ENCODE data around the gene ZNF385B. TPM values are rescaled to one million over a fixed set of nuclear protein-coding genes. Genes with fewer than 3 reads are reported as not detected.

The ZNF385B gene
- total and polyA plus RNA-seq, 4 donors: 13.5 to 70.8 (median 45.2) TPM

DNA sequence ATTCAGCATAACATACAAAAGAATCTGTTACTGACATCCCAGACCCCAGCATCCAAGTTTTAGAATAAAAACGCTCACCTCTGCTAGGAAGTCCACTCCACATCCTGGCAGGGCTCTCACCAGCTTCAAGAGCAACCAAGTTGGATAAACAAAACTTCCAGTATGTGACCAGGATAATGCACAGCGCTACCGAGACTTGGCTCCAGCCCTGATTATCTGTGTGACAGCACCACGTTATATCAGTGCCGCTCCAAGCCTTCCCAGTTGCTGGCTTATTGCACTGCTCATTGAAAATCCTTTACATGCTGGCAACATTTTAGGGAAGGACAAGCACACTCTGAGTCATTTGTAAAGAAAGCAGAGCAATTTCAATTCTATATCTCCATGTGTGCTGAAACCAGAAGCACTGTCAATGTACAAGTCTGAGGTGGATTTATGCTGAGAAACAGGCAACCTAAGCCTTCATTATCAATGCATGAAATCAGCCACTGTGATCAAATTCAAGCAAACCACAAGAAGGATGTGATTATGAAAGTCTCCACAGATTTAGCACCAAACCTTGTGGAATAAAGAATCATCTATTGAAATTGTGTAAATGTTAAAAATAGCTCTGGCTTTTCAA lies 115.7 kb downstream of the ZNF385B start:
- peak overlapping the region in 1 of 2 donors; percentile 3 for H3K27ac ChIP-seq (ENCODE audit: low read depth in 1 of 2, low read length in 1 of 2)
- no peaks in the 10 kb centered on the region for H3K36me3 ChIP-seq (ENCODE audit: control insufficient read depth in 4 of 4, insufficient read depth in 4 of 4, low read length in 4 of 4)
- WGBS, 2 donors: 38 to 62% methylated on average over 5 of the region's 5 CpGs
- no peaks in the 10 kb centered on the region for H3K27me3 ChIP-seq (ENCODE audit: control insufficient read depth in 3 of 3, insufficient read depth in 3 of 3, low read length in 2 of 3)
- H3K9me3 ChIP-seq (ENCODE audit: control insufficient read depth in 4 of 4, insufficient read depth in 3 of 4, low read length in 3 of 4): no peaks in the 10 kb centered on the region
- peaks cover 0 to 56% (median 8%) of the 10 kb centered on the region in 5 donors for H3K4me1 ChIP-seq (ENCODE audit: control insufficient read depth in 5 of 5, insufficient read depth in 5 of 5, low read length in 5 of 5)
- peak; percentile 22 for ATAC-seq (ENCODE audit: insufficient read depth, low FRiP score)
- no peak overlapping the region for H3K9ac ChIP-seq (ENCODE audit: insufficient read depth in 1 of 2, low read length in 2 of 2)
- peak; percentile 57 to 72 (median 65) for DNase-seq
- H3K4me3 ChIP-seq: peak overlapping the region; percentile 6
- TF ChIP-seq, protein P1, sequence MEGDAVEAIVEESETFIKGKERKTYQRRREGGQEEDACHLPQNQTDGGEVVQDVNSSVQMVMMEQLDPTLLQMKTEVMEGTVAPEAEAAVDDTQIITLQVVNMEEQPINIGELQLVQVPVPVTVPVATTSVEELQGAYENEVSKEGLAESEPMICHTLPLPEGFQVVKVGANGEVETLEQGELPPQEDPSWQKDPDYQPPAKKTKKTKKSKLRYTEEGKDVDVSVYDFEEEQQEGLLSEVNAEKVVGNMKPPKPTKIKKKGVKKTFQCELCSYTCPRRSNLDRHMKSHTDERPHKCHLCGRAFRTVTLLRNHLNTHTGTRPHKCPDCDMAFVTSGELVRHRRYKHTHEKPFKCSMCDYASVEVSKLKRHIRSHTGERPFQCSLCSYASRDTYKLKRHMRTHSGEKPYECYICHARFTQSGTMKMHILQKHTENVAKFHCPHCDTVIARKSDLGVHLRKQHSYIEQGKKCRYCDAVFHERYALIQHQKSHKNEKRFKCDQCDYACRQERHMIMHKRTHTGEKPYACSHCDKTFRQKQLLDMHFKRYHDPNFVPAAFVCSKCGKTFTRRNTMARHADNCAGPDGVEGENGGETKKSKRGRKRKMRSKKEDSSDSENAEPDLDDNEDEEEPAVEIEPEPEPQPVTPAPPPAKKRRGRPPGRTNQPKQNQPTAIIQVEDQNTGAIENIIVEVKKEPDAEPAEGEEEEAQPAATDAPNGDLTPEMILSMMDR (IDR thresholded peaks at IDR 0.05; ENCODE audit: control extremely low read depth, extremely low read depth): no peak

DNA sequence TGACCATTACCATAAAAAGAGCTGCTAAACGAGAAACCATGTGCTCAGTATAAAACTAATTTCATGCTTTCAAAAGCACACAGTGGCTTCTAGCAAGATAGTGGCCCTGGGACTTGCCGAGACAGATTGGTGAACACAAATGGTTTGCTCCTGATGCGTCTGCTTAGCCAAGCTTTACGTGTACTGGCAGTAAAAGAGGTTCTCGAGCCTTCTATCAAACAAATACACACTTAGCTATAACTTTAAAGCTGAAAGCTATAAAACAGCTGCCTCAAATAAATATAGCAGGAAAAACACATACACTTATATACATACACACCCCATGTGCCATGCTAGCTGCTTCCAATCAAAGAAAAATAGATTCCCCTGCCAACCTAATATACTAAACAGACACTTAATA lies 117.0 kb downstream of the ZNF385B start:
- no peak overlapping the region for H3K27ac ChIP-seq (ENCODE audit: low read depth in 1 of 2, low read length in 1 of 2)

GRCh38 chr2:179741317-179741716 lies 120.1 kb downstream of the ZNF385B start:
- H3K4me1 ChIP-seq (ENCODE audit: control insufficient read depth in 5 of 5, insufficient read depth in 5 of 5, low read length in 5 of 5): peaks cover 0 to 26% (median 4%) of the 10 kb centered on the region in 5 donors
- no peaks in the 10 kb centered on the region for H3K27me3 ChIP-seq (ENCODE audit: control insufficient read depth in 3 of 3, insufficient read depth in 3 of 3, low read length in 2 of 3)
- TF ChIP-seq, protein P1 (IDR thresholded peaks at IDR 0.05; ENCODE audit: control extremely low read depth, extremely low read depth): no peak
- ATAC-seq (ENCODE audit: insufficient read depth, low FRiP score) (peak; percentile 37), DNase-seq (no peak)
- no peak overlapping the region for H3K4me3 ChIP-seq
- no peak overlapping the region for H3K27ac ChIP-seq (ENCODE audit: low read depth in 1 of 2, low read length in 1 of 2)
- no peak overlapping the region for H3K9ac ChIP-seq (ENCODE audit: insufficient read depth in 1 of 2, low read length in 2 of 2)
- H3K36me3 ChIP-seq (ENCODE audit: control insufficient read depth in 4 of 4, insufficient read depth in 4 of 4, low read length in 4 of 4): no peaks in the 10 kb centered on the region
- no peaks in the 10 kb centered on the region for H3K9me3 ChIP-seq (ENCODE audit: control insufficient read depth in 4 of 4, insufficient read depth in 3 of 4, low read length in 3 of 4)

More for the DNA sequence above, 117.0 kb downstream of the ZNF385B start:
- TF ChIP-seq, protein P1 (IDR thresholded peaks at IDR 0.05; ENCODE audit: control extremely low read depth, extremely low read depth): no peak
- 59 to 77% methylated on average over 5 of the region's 5 CpGs for WGBS, 2 donors
- Histone ChIP-seq H3K36me3 (ENCODE audit: control insufficient read depth in 4 of 4, insufficient read depth in 4 of 4, low read length in 4 of 4) (no peaks in the 10 kb centered on the region), H3K4me1 (ENCODE audit: control insufficient read depth in 5 of 5, insufficient read depth in 5 of 5, low read length in 5 of 5) (peaks cover 0 to 54% (median 8%) of the 10 kb centered on the region in 5 donors), H3K27me3 (ENCODE audit: control insufficient read depth in 3 of 3, insufficient read depth in 3 of 3, low read length in 2 of 3) (no peaks in the 10 kb centered on the region), H3K4me3 (peak overlapping the region; percentile 16), H3K9ac (ENCODE audit: insufficient read depth in 1 of 2, low read length in 2 of 2) (no peak overlapping the region), H3K9me3 (ENCODE audit: control insufficient read depth in 4 of 4, insufficient read depth in 3 of 4, low read length in 3 of 4) (no peaks in the 10 kb centered on the region)
- ATAC-seq (ENCODE audit: insufficient read depth, low FRiP score): no peak
- peak; percentile 40 to 88 (median 86) for DNase-seq

- no peak for ATAC-seq (ENCODE audit: insufficient read depth, low FRiP score)
- Histone ChIP-seq H3K9ac (ENCODE audit: insufficient read depth in 1 of 2, low read length in 2 of 2) (no peak overlapping the region), H3K4me1 (ENCODE audit: control insufficient read depth in 5 of 5, insufficient read depth in 5 of 5, low read length in 5 of 5) (no peaks in the 10 kb centered on the region), H3K4me3 (no peak overlapping the region), H3K27ac (ENCODE audit: low read depth in 1 of 2, low read length in 1 of 2) (no peak overlapping the region), H3K36me3 (ENCODE audit: control insufficient read depth in 4 of 4, insufficient read depth in 4 of 4, low read length in 4 of 4) (no peaks in the 10 kb centered on the region), H3K27me3 (ENCODE audit: control insufficient read depth in 3 of 3, insufficient read depth in 3 of 3, low read length in 2 of 3) (no peaks in the 10 kb centered on the region), H3K9me3 (ENCODE audit: control insufficient read depth in 4 of 4, insufficient read depth in 3 of 4, low read length in 3 of 4) (no peaks in the 10 kb centered on the region)
- no peak for DNase-seq
- TF ChIP-seq, protein P1 (IDR thresholded peaks at IDR 0.05; ENCODE audit: control extremely low read depth, extremely low read depth): no peak
- WGBS, 2 donors: 59 to 72% methylated on average over 1 of the region's 1 CpG
These were observed 131.4 kb downstream of the ZNF385B start for GRCh38 chr2:179729966-179730365.

Data from lung (tissue), 12 donors.